ENCODE results near the gene NAGLU.

The NAGLU gene

DNA sequence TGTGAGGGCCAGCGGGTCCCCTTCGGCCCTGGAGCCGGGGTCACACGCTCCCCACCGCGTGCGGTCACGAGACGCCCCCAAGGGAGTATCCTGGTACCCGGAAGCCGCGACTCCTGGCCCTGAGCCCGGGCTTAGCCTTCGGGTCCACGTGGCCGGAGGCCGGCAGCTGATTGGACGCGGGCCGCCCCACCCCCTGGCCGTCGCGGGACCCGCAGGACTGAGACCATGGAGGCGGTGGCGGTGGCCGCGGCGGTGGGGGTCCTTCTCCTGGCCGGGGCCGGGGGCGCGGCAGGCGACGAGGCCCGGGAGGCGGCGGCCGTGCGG, at the start of gene NAGLU:
TSS of gene NAGLU (plus strand) at position 194 of the 324 bp plus-strand sequence. CDS start at position 226, 32 bp downstream.
- peak; percentile 93 for DNase-seq (ENCODE audit: low read depth)

DNA sequence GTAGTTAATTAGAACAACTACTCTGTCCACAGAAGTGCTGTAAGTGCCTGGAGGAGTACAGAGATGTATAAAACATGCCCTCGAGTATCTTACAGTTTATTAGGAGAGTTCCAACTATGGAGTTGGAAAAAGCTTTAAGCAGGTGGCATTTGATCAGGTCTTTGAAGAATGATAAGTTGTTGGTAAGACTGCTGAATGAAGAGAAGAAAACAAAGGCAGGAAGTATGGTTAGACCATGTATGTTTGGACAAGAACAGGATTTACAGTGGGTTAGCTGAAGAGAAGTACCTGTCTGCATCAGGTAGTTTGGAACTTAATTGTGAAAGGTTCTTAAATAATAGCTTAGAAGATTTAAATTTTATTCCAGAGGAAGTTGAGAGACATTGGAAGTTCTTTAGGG, 48.0 kb upstream of the NAGLU start:
- DNase-seq (ENCODE audit: low read depth) = no peak

DNA sequence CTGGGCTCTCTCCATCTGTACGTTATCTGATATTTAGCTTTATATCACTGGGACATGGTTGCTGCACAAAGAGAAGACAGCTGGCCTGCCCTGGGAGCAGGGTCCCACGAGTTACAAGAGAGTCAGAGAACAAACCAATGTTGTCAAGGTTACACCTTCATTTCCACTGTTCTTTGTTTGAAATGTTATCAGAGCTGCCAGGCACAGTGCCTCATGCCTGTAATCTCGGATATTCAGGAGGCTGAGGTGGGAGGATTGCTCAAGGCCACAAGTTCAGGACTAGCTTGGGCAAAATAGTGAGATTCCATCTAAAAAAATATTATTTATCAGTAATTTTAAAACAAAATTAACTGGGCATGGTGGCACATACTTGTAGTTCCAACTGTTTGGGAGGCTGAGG, 42.7 kb upstream of the NAGLU start:
- DNase-seq (ENCODE audit: low read depth) = no peak

DNA sequence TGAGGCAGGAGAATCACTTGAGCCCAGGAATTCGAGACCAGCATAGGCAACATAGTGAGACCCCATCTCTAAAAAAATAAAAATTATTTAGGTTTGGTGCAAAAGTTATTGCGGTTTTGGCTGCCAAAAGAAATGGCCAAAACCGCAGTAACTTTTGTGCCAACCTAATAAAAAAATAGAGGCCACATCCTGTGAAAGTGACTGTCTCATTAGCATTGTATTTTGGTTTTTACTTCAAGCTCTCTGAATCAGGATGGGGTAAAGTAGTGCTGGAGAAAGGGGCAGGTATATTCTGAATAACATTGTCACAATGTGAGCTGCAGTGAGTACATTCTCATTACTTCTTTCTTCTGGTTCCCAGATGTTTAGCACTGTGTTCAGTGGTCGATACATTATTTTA, 41.4 kb upstream of the NAGLU start:
- no peak for DNase-seq (ENCODE audit: low read depth)

DNA sequence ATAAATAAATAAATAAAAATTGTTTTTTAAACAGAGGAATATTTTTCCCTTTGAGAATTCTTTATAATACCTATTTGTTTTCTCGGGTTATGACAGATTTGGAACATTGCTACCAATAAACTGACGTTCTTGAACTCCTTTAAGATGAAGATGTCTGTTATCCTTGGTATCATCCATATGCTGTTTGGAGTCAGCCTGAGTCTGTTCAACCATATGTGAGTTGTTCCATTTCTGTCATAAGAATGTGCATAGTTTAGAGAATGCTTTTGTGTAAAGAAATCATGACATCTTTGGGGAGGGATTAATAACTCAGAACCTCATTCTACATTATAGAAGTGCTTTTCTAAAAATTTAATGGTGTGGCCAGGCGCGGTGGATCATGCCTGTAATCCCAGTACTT, 37.2 kb upstream of the NAGLU start:
- DNase-seq (ENCODE audit: low read depth) = no peak

DNA sequence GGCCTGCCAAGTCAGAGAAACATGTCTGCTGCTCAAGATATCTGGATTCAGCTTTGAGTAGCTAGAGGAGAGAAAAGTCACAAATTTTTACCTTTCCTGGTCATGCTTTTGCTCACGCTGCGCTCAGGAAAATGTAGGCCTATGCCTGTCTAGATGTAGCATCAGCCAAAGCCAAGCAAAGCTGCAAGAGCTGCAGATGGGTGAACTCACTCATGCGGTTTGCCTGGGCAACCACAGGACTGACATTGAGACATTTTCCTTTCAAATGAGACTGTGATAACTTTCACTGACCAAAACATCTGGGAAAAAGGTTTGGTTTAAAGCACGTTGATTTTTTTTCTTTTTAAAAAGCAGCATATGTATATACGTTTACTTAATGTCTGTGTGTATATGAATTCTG, 34.0 kb upstream of the NAGLU start:
- no peak for DNase-seq (ENCODE audit: low read depth)

DNA sequence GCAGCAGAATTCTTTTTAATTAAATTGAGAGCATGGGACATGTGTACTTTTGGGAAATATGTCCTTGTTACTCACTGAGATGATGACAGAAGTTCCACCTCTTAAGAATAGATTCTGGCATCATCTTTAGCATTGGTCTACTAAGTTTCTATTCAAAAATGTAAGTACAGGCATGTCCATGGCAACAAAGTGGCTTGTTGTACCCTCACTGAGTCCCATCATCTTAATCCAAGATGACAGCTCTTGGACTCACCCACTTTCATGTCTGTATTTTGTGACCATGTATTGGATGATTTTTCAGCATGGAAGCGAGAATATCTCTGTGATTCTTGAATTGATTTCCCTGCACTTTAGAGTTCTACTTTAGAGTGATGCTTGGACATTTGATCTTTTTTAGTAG, 33.1 kb upstream of the NAGLU start:
- no peak for DNase-seq (ENCODE audit: low read depth)

DNA sequence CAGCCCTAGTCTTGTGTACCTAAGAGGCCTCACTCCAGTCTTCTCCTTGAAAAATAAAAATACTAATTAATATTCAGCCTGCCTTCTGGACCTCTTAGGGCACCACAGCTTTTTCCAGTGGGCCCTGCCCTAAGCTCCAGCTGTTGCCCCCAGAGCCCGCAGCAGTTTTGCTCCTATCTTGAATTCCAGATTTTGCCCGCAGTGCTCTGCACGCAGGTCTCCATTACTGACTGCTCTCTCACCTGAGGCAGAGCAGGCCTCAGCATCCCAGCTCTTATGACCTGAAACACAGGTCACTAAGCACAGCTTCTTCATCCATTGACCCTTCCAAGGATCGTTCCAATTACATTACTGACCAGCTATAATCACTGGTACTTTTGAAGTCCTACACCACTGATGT, 28.4 kb upstream of the NAGLU start:
- DNase-seq (ENCODE audit: low read depth) = no peak

DNA sequence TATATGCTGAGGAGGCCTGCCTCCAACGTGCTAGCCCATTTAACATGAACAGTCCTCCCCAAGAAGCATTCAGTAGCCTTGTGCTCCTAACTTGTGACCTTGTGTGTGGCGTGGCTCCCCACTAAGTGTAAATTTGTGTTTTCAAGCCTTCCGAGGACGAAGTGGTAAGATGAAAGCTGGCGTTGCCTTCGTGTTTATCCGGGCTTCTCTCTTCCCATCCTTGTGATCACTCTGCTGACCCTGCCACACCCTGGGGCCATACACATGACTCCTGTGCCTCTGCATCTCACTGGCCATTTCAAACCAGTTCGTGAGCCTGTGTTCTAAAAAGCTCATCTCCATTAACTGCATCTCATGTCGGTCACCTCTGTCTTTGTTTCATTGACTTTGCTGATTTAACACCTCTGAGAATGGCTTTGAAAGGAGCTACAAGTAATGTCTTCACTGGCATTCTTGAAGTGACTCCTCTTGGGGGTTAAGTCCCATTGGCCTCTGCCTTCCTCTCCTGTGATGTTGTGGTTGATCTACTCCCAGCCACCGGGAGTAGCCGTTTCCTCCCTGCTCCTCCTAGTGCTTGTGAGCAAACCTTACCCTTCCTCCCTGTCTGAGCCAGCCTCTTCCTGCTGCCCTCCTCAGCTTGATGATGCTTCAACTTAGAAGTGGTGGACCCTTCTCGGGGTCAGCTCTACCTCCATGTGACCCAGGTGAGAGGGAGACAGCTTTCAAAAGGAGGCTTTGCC, 27.4 kb upstream of the NAGLU start:
- DNase-seq (ENCODE audit: low read depth) = no peak

DNA sequence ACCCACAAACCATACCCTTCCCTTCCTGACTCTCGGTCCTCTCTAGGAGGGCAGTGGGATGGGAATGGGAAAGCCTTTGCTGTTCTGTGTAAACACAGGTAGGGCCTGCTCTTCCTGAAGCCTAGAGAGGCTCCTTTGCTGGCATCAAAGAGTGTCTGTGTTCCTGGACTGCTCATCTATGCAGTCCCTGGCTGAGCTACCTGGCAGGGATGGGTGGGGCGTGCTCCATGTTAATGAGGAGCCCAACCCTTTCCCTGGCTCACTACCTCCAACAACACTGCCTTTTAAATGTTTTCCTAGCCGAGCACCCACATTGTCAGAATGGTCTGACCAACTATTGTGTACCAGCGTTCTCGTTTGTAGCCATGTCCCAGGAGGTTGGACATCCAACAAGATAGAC, 26.6 kb upstream of the NAGLU start:
- no peak for DNase-seq (ENCODE audit: low read depth)

DNA sequence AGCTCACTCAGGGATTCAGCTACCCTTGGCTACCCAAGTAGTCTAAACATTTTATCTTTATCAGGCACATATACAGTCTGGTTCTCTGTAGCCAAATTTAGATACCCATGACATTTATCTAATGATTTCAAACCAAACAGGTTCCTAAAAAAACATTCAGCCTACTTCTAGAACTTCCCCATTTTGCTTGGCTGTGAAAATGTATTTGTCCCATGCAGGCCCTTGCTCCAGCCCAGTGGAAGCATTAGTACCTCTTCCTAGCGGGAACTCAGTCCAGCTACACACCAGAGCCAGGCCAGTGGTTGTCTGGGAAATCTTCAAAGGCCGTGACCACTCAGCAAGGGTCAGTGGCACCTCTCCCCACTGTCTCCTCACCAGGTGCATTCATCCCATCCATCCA, 26.2 kb upstream of the NAGLU start:
- DNase-seq (ENCODE audit: low read depth) = no peak

DNA sequence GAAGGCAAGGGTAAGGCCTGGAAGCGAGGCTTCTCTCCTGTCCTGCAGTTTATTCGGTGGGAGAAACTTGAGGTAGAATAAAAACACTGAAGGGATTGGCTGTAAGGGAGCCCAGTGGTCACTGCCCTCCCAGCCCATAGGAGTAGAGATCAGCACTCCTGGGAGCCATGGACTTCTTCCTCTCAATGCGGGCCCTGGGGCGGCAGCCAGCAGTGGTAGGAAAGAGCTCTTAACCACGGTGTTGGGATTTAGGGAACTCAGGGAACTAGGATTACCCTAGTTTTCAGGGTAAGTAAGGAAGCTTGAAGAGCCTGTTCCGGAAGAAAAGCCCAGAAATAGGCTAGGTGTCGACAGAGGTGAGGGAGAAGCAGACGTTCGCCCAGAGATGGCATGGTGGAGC, 23.8 kb upstream of the NAGLU start:
- no peak for DNase-seq (ENCODE audit: low read depth)

DNA sequence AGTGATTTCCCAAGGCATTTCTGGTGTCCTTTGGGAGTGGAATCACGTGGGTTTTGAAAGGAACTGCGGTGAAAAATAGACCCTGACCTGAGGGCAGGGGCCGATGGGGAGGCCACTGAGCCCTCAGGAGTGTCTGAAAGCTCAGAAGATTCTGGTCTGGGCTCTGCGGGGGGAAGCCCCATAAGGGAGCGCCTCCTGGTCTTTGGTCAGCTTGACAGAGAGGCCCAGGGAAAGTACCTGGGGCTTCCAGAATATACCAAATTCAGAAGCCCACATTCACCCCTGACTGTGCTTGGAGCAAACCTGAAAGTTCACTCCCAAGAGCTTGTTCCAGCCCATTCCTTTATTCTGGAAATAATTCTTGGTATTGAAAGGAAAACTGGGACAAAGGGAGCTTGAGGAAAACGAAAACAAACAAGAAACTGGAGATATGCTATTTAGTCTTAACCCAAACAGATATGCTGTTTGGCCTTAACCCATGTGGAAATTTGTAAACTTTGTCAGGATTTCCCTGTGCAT, 23.2 kb upstream of the NAGLU start:
- DNase-seq (ENCODE audit: low read depth) = peak; percentile 61

DNA sequence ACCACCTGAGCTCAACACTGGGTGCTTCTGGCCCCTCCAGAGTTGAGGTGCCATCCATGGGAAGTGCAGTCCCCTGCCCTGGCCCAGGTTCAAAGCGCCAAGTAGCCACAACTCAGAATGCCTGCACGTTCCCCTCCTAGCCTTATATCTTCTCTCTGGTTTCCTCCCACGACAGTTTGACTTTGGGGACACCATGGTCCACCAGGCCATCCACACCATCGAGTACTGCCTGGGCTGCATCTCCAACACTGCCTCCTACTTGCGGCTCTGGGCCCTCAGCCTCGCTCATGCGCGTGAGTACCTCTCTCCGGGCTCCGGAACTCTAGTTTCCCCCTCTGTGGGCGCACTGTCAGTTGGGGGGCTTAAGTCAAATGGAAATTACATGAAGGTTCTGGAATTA, 22.4 kb upstream of the NAGLU start:
- no peak for DNase-seq (ENCODE audit: low read depth)

DNA sequence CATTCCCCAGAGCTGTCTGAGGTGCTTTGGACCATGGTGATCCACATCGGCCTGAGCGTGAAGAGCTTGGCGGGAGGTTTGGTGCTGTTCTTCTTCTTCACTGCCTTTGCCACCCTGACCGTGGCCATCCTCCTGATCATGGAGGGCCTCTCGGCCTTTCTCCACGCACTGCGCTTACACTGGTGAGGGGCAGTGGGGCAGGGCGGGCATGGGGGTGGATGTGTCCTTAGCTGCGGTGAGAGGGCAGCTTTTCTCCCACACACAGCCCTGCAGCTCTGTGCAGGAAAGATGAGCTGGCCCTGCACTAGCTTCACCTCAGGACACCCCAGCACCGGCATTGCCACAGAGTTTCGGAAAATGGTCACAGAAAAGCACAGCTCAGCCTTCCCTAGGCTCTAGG, 21.8 kb upstream of the NAGLU start:
- no peak for DNase-seq (ENCODE audit: low read depth)

DNA sequence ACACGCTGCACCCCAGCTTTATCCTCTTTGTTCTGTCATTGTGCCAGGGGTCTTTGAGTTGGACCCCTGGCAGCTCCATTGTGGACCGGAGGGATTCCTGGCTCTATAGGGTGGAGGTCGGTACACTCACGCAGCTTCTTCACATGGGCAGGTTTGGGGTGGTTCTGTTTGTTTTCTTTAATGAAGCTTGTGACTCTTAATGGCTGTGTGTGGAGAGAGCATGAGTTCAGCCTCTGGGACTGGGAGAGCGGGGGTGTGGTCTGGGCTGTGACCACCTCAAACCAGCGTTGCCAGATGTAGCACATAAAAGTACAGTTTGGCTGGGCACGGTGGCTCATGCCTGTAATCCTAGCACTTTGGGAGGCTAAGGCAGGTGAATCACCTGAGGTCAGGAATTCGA, 21.2 kb upstream of the NAGLU start:
- DNase-seq (ENCODE audit: low read depth) = no peak

DNA sequence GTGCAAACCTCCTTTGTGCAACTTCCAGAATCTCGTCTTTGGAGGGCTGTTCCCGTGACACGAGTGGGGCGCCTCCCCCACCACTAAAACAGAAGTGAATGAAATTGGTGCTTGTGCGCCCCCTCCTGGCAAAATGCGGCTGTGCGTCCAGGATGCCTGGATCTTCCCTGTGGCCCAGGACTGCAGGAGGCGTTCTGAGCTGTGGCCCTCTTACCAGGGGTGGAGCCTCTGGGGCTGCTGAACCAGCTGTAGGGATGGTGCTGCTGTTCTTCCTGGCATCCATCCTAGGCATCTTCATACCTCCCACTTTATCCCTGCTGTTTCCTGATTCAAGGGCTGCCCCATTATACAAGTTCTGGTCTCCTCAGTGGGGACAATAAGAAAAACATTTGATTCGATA, 18.5 kb upstream of the NAGLU start:
- DNase-seq (ENCODE audit: low read depth) = peak; percentile 96

DNA sequence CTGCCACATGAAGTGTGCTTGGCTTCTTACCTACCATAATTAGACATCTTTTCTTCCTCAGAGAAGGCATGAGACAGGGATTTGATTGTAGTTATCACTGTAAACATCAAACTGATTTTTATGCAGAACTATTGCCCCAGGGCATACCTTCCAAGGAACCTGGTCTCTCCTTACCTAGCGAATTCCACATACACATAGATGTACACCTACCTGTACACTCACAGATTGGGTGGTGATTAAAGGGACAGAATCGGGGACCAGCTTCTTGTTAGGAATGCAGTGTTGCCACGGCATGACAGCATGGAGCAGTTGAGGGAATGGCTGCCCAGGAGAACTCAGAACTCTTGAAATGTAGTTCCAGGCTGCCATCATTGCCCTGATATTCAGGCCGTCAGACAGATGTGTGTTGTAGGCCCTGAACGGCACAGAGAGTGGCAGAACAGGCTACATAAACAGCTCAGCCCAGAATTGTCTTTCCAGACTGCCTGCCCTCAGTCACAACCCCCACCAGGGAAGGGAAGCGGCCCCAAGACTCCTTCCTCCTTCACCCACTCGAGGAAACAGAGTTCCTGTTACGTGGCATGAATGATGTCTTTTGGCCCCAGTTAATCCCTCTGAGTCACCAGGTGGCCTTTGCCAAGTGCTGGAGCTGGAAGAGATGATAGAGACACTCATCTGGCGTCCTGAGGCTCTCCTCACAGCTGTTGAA, 17.8 kb upstream of the NAGLU start:
- DNase-seq (ENCODE audit: low read depth) = peak; percentile 95

DNA sequence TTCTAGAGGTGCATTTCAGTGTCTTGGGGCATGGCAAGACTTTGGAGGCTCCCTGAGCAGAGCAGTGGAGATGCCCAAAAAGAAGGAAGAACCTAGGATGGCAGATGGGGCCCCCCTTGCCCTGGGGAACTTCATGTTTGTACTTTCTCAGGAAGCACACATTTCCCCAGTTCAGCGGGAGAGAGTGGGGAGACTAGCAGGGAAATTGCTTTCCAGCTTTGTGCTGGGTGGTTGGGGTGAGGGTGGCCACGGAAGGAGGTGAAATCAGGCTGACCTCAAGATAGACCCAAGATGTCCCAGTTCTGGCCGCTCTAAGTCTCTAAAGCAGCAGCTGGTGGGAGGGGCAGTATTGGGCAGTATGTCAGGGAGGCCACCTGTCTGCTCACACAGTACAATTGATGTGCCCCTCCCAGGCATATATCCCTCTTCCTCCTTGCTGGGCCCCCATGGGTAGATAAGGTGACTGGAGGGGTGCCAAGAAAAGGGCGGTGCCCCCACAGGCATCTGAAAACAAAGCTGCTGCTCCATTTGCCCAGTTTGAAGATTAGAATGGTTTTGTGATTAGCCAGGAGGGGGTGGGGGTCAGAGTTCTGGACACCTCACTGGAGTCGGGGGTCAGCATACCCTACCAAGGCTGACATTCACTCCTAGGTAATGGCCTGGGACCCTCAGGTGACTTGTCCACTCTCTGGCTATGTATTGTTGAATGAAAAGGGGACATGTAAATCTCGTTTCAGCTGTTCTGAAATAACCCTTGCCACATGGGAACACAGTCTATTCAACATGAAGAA, 17.1 kb upstream of the NAGLU start:
- DNase-seq (ENCODE audit: low read depth) = no peak

DNA sequence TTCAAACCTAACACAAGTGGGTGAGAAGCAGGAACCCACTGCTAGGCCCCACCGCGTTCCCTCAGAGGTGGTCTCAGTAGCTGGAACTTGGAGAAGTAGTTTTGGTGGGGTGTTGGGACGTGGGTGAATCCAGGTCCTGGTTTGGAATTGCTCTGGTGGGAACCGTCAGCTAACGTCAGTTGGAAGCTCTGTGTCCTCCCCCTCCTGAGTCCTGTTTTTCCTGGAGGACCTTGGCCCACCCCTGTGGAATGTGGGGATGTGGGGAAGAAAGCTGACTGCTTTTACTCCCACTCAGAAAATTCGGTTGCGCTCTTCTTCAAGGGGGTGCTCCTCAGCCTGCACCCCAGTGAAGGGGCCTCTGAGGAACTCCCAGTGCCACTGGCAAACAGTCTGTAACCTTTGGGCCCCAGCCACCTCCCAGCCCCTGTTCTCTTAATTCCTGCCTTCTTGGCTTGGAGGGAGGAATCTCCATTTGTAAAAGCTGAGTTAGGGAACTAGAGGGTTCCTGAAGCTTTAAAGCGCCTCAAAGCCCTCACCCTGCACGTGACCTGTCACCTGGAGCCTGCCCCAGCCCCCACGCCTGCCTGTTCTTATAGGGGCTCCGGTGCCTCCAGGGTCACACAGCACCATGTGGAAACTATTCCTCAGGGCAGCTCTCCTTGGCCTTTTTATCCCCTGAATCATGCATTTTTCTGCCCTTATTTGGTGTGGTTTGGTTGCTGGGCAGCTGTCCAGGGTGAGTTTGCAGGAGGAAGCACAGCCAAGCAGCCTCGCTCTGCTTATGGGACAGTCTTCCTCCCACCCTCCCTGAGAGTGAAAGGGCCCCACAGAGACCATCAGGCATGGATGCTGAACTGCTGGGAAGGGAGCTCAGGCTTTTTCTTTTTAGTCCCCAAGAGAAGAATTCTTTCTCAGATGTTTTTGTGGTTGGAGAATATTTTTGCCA, 16.2 kb upstream of the NAGLU start:
- peak; percentile 99 for DNase-seq (ENCODE audit: low read depth)

DNA sequence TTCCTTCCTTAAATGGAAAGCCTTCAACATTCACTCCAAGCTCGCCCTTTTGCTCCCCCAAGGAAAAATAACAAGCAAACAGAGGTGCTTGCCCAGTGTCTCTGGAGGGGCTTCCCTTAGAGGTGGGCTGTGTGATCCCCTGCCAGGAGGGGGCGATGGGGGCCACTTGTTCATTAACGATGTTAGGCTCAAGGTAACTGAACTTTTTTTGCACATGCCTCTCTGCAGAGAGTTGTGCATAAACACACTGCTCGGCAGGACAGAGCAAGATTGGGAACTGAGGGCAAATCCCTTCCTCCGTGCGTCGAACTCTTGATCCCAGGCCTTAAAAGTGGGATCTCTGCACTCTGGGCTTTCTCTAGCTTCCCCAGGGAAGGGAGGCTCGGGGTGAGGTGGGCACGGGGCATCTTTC, 15.5 kb upstream of the NAGLU start:
- DNase-seq (ENCODE audit: low read depth) = no peak

DNA sequence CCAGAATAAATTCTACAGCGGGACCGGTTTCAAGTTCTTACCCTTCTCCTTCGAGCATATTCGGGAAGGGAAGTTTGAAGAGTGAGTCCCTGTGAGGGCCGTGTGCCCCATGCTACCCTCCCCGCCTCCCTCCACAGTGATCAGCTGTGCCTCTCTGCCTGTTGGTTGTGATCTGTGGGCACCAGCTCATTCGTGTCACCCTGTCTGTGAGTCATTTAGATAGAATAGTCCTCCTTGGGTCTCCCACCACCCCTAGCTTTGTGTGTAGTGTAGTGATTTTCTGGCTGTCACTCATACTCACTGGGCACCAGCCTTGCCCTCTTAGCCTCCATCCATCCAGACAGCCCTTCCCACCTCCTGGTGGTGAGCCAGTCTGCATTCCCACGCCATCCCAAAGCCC, 15.0 kb upstream of the NAGLU start:
- DNase-seq (ENCODE audit: low read depth) = no peak

Data from fibroblast of gingiva (primary cell).